ENCODE data around the gene PLPPR3.
"Not testable (repeated sequence)": the region's sequence is repeated elsewhere in the genome, so short reads cannot be mapped to it uniquely, and the experiment has no call there.

- not testable (repeated sequence) for TF ChIP-seq POLR2A, CTCF (IDR thresholded peaks at IDR 0.05)
These were observed 27.4 kb upstream of the PLPPR3 start for GRCh38 chr19:849195-849594.

Data from vagina (tissue), 2 donors.